ENCODE measurements around the gene CACNA1E.

CACNA1E gene

DNA sequence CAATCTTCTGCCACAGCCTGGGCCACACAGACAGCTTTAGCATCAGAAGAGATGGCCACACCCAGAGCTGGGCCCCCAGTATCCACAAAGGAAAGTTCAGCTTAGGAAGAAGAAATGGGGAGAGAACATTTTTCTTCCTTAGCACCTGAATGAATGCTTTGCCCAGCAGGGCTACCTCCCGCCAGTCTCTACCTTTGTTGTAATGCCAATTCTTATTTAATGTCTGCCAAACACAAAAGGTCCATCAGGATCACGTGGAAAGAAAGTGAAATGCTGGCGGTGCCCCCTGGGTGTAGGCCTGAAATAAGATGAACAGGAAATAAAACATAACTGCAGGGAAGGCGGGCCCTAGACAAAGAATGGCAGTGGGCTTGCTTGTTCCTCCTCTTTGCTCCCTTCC, 125.6 kb downstream of the CACNA1E start:
- no peak for DNase-seq (ENCODE audit: low spot score)

DNA sequence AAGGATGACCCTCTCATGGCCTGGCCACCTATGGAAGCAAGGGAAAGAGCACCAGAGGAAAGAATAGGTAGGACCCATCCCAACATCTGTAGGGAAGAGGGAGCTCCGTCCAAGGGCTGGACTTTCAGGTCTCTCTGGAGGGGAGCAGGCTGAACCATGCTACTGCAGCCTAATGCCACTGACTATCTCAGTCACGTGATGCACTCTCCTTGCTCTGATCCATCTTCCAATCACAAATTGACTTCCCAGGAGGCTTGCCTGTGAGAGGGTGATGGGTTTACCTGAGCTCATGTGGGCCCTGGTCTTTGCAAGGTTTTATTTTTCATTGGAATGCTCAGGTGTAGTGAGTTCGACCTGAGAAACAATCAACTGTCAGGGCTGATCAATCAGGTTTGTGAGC, 128.8 kb downstream of the CACNA1E start:
- TF ChIP-seq, protein P1, sequence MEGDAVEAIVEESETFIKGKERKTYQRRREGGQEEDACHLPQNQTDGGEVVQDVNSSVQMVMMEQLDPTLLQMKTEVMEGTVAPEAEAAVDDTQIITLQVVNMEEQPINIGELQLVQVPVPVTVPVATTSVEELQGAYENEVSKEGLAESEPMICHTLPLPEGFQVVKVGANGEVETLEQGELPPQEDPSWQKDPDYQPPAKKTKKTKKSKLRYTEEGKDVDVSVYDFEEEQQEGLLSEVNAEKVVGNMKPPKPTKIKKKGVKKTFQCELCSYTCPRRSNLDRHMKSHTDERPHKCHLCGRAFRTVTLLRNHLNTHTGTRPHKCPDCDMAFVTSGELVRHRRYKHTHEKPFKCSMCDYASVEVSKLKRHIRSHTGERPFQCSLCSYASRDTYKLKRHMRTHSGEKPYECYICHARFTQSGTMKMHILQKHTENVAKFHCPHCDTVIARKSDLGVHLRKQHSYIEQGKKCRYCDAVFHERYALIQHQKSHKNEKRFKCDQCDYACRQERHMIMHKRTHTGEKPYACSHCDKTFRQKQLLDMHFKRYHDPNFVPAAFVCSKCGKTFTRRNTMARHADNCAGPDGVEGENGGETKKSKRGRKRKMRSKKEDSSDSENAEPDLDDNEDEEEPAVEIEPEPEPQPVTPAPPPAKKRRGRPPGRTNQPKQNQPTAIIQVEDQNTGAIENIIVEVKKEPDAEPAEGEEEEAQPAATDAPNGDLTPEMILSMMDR (IDR thresholded peaks at IDR 0.05; ENCODE audit: extremely low read depth, missing control alignments): no peak
- no peak for DNase-seq (ENCODE audit: low spot score)

More for the DNA sequence above, 125.6 kb downstream of the CACNA1E start:
- TF ChIP-seq, protein P1 (IDR thresholded peaks at IDR 0.05; ENCODE audit: extremely low read depth, missing control alignments): no peak

DNA sequence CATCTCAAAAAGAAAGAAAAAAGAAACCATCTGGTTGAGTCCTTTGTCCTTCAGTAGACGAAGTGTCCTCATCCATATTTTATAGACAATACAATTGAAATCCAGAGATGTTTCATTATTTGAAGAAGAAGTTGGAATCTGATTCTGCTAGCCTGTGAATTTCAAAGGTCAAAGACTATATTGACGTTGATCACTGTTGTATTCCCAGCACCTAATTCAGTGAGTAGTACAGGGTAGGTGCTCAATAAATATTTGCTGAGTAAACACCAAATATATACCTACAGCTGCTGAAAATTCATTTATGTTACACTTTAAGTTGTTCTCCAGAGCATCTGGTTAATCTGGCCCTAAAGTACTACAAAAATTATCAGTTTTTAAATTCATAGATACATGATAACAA, 135.2 kb downstream of the CACNA1E start:
- TF ChIP-seq, protein P1 (IDR thresholded peaks at IDR 0.05; ENCODE audit: extremely low read depth, missing control alignments): no peak
- no peak for DNase-seq (ENCODE audit: low spot score)

DNA sequence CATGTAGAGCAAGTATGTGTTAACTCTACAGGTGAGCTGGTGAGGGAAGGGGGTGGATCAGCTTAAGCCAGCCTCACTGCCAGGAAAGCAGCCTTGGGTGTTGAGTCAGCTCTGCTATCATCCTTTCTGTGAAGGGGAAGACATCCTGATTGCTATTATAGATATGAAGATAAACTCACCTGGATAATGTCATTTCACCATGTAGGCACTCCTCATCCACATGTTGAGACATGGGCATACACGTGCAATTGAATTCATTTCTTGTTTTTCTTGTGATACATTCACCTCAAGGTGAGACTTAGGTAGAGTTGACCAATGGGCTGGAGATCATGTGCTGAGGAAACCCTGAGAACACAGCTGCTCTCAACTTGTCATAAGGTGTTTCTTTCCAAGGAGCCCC, 136.9 kb downstream of the CACNA1E start:
- TF ChIP-seq, protein P1 (IDR thresholded peaks at IDR 0.05; ENCODE audit: extremely low read depth, missing control alignments): no peak
- DNase-seq (ENCODE audit: low spot score): no peak

DNA sequence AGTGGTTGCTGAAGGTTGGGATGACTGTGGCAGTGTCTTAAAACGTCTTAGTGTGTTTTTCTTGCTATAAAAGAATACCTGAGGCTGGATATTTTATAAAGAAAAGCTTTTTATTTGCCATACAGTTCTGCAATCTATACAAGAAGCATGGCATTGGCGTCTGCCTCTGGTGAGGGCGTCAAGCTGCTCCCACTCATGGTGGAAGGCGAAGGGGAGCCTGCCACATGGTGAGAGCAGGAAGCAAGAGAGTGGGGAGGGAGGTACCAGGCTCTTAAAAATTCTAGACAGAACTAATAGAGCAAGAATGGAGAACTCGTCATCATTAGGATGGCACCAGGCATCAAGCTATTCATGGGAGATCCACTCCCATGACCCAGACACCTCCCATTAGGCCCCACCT, 140.5 kb downstream of the CACNA1E start:
- no peak for DNase-seq (ENCODE audit: low spot score)

DNA sequence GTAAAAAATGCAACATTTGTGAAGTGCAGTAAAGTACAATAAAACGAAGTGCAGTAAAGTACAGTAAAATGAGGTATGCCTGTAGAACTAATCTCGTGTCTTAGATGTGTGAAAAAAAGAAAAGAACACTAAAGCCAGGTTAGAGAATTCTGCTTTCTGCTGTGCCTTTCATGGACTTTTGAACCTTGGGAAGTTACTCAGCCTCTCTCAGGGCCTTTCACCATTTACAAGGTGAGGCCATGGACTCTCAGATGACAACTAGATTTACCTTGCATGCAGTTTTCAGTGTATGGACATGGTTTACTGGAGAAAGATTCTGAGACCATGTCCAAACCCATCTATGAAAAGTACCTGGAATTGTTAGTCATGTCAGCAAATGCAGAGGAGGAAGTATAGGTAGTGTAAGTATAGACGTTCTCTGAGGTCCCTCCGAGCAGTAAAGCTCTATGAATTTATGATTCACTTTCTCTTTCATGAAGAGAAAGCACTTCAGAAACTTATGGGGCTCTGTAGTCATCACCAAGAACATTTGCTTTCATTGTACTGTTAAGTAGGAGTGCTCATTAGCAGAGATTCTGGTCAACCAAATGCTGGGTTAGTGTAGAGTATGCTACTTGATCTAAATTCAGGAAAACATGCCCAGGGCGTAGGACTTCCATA, 143.1 kb downstream of the CACNA1E start:
- no peak for DNase-seq (ENCODE audit: low spot score)
- TF ChIP-seq, protein P1 (IDR thresholded peaks at IDR 0.05; ENCODE audit: extremely low read depth, missing control alignments): no peak

More for the DNA sequence above, 140.5 kb downstream of the CACNA1E start:
- TF ChIP-seq, protein P1 (IDR thresholded peaks at IDR 0.05; ENCODE audit: extremely low read depth, missing control alignments): no peak

DNA sequence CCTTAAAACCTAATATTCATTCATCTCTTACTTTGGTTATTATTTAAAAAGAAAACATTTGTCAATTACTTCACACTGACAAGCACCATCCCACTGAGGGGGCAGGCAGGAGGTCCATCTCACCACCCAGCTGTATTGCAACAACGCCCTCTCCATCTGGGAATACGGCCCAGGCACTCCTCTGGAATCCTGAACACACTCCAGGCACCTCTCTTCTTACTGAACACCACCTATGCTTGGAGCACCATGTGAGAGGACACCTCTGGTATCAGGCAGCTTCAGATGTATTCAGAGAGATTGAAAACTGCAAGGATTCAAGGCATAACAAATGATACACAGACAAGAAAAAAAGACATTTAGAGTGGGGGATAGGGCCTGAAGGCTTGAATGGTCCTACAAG, 147.1 kb downstream of the CACNA1E start:
- DNase-seq (ENCODE audit: low spot score): no peak
- TF ChIP-seq, protein P1 (IDR thresholded peaks at IDR 0.05; ENCODE audit: extremely low read depth, missing control alignments): no peak
